Stimulated activated CD4-positive, alpha-beta T cell treated with anti-CD3 and anti-CD28 coated beads, Interleukin-12 subunit alpha, Interleukin-12 subunit beta, amount 100 ng/mL, for 4 hours (primary cell): Measurements from ENCODE around the gene NME8.

Experiments used
- DNase-seq: peaks from one replicate; pipeline ENCODE4 v3.0.0-alpha.2; 2020

Gene NME8

DNA sequence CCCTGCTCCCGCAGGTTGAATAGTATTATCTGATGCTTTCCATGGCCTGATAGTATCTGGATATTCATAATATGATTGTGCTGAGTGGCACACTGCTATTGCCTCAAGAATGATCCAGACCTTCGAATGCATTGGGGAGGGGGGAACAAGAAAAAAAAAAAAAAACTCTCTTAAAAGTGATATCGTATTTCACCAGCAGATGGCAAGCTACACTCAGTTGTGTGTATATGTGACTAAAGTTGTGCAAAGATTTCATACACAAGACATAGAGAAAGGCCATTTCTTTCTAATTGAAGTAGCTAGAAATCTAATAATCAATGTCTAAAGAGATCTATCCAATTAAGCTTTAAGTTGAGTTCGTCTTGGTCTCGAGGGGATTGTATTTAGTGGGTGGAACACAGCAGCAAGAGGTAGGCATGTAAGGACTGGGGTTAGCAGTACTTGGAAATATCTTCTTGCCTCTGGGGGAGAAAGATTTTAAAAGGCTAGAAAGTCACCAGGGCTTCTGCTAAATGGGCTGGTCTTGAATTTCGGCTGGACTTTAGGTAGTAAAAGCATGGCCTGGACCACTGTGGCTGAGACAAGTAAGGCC lies 52.9 kb downstream of the NME8 start:
- no peak for DNase-seq

GRCh38 chr7:37901890-37902524 lies 53.6 kb downstream of the NME8 start:
- DNase-seq: no peak

GRCh38 chr7:37908221-37908788 lies 59.9 kb downstream of the NME8 start:
- no peak for DNase-seq

DNA sequence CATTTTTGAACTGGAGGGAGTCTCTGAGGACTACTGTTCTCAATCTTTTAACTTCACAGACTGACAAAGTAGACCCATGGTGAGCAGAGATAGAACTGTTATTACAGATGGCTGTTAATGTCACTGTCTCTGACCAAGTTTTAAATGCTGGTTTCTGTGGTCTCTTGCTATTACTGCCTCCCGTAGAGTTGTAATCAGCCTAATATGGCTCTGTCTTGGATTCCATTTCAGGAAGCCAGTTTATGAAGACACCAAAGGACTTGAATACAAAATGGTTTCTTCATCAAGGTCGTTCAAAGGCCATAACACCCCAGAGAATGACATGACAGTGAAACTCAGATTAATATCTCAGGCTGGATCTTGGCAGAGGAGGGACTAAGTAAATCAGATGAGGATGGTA lies 64.4 kb downstream of the NME8 start:
- no peak for DNase-seq

GRCh38 chr7:37915438-37915837 lies 67.0 kb downstream of the NME8 start:
- no peak for DNase-seq

GRCh38 chr7:37916017-37916672 lies 67.7 kb downstream of the NME8 start:
- no peak for DNase-seq

GRCh38 chr7:37916673-37917660 lies 68.6 kb downstream of the NME8 start, which contains the start of gene SFRP4:
SFRP4 (minus strand) TSS chr7:37916817; CDS start chr7:37916537, 280 bp downstream.
- DNase-seq: no peak

- DNase-seq: no peak
Measured at GRCh38 chr7:37918526-37918925, 70.1 kb downstream of the NME8 start.

GRCh38 chr7:37920305-37920848 lies 72.0 kb downstream of the NME8 start, which contains the start of gene EPDR1:
EPDR1 (plus strand) TSS chr7:37920640; CDS start chr7:37920940, 300 bp downstream.
- DNase-seq: peak; percentile 10

- no peak for DNase-seq
Measured at GRCh38 chr7:37920849-37921805, 72.7 kb downstream of the NME8 start.

- DNase-seq: no peak
Measured at GRCh38 chr7:37921876-37922275, 73.5 kb downstream of the NME8 start.

DNA sequence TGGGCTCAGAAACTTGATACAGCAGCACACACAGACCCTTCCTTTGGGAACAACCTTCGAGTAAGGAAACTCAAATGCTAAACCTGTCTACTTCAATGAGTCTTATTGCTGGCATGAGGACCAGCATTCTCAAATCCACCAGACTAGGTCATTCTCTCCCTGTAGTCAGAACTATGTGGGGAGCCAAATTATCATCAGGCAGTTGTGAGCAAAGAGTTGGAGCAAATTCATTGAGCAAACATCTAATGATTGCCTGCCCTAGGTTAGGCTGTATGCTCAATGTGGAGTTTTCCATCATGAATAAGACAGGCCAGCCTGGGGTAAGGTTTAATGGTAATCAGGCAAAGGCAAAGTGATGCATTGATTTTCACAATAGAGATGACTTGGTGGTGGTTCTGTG lies 75.6 kb downstream of the NME8 start:
- no peak for DNase-seq

DNA sequence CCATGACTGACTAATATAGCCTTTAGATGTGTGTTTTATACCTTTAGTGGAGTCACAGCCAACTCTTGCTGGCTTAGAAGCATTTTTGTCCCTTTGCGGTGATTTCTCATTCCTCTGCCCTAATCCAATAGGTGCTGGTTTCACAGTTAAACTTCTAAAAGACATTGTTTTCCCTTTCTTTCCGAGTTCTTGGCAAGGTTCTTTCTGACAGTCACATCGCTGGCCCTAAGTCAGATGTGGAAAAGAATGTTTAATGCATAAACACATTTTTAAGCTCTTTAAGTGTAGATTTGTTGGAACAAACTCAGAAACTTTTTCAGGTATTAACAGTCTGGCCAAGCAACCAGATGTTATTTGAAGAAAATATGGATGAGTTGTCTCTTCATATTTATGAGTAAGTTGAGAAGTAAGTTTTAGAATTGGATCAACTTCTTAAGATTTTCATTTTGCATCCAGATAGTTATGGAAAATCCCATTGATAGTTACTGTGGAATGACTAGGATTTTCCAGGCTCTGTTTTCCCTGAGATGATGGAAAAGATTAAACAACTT lies 76.2 kb downstream of the NME8 start:
- no peak for DNase-seq

- no peak for DNase-seq
Measured at GRCh38 chr7:37925620-37926019, 77.2 kb downstream of the NME8 start.

GRCh38 chr7:37927773-37928444 lies 79.5 kb downstream of the NME8 start:
- no peak for DNase-seq

DNA sequence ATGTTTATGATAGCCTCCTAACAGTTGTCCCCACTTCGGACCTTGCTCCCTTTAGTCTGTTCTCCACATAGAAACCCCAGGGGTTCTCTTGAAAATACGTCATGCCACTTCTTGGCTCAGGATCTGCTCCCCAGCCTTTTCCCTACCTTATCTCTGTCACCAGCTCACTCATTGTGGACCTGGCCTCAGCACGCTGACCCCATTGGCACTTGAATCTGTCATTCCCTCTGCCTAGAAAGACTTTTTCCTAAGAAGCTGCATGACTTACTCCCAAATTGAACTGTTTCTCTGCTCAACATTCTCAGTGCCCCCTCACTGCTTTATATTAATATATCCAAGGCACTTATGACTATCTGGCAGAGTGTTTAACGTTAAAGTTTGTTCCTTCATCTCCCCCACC lies 80.5 kb downstream of the NME8 start:
- no peak for DNase-seq

GRCh38 chr7:37930226-37930948 lies 82.0 kb downstream of the NME8 start:
- no peak for DNase-seq

GRCh38 chr7:37932543-37932942 lies 84.1 kb downstream of the NME8 start:
- no peak for DNase-seq

GRCh38 chr7:37933018-37933566 lies 84.7 kb downstream of the NME8 start:
- no peak for DNase-seq
